ENCODE results near the gene VAMP8. TPM values are rescaled to one million over a fixed set of nuclear protein-coding genes. Genes with fewer than 3 reads are reported as not detected.
A peak's percentile ranks its signal among the peaks of the same experiment; 100 is the strongest.
"Not testable (repeated sequence)": the region's sequence is repeated elsewhere in the genome, so short reads cannot be mapped to it uniquely, and the experiment has no call there.

VAMP8 gene
- polyA plus RNA-seq, 2 of the 4 experiments (the other 2 are of a cell fraction), result 18.5 to 41.1 TPM

DNA sequence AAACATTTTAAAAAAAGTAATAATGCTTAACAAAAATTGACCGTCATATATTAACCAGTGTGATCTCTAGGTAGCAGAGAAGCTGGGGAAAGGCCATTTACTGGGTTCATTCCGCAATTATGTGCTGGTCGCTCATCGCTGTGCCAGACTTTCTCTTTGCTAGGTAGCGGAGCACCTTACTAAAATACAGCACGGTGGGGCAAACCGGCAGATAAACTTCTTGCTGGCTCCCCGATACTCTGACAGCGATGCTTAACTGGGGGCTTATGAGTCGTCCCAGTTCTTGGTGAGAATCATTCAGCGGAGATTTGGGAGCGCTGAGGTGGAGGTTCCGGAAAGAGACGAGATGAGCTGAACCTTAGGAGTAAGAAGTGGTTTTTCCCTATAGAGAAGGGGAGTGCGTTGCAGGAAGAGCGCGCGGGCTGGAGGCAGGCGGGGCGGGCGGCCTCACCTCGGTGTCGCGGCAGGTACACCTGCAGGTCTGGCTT, 33.9 kb downstream of the VAMP8 start:
- TF ChIP-seq PHF8 (IDR thresholded peaks at IDR 0.05; ENCODE audit: borderline replicate concordance, low read depth) (peak; percentile 9; the same call in 1 of the 2 replicates), SMC3 (IDR thresholded peaks at IDR 0.05) (no peak), KDM5A (IDR thresholded peaks at IDR 0.05) (peak; percentile 51; the same call in 1 of the 2 replicates)
- peak in 1 of 2 experiments; percentile 23; a peak in 3 of 6 replicates for ATAC-seq
- Histone ChIP-seq H3K27ac (peak overlapping the region; percentile 72 to 92), H3K4me3 (peak overlapping the region; percentile 61), H3K4me2 (peak overlapping the region; percentile 91), H3K9me3 (no peaks in the 10 kb centered on the region), H3K4me1 (peaks cover 12% of the 10 kb centered on the region; the same call in 2 of the 3 replicates)
- POLR2A ChIA-PET, result interaction anchor here (1.0 to 3.0 kb wide), 11 partner anchors 8 to 191 kb away, joined by 3 to 23 read pairs (median 6); partner anchors contain the start of genes MAT2A, RNF181 and TMEM150A
- 27% methylated on average over 24 of the region's 24 CpGs for WGBS (ENCODE audit: missing lambda C conversion rate)
- CTCF ChIA-PET, result interaction anchor here (0.6 to 3.8 kb wide), 3 partner anchors 26 to 190 kb away, joined by 3 to 13 read pairs (median 3); no protein-coding TSS in a partner anchor
- no peak for FAIRE-seq
- no peak for DNase-seq (ENCODE audit: low read depth in 1 of 2, low spot score in 1 of 2)

DNA sequence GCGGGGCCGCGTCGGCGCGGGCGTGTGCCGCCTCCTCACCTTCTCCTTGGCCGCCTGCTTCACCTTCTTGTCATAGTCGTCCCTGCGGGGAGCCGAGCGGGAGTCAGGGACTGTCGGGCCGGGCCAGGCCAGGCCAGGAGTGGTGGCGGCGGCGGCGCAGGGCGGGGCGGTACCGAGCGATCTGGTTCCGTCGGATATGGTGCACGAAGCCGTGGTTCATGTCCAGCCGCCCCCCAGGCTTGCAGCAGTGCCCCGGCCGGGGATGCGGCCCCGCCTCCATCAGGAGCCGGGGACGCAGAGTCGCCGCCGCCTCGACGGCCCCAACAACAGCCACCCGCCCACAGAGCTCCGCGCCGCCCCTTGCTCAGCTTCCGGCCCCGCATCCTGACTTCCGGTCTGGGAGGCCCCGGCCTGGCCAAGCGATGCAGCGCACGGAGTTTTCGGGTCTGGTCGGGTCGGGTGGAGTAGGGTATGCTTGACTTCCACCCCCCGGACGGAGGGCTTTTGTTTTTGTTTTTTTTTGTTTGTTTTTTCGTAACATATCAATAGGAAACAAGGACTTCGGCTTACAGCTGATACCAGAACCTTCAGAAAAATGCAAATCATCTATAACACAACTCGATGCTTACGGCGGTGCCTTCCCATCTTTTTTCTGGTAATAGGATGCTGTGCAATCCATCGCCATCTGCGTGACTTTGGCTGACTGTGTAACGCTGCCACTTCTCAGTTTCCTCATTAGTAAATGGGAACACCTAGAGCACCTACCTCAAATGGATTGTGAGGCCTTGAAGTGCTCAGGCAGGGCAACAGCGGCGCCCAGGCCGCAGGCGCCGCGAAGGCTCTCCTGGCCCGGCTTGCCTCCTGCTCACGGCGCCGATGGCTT, 34.6 kb downstream of the VAMP8 start, which contains the start of gene C2orf68:
Gene C2orf68 (minus strand): TSS at position 362 of the 883 bp plus-strand sequence. CDS start 82 bp downstream, at position 280.
- no peak for FAIRE-seq
- CTCF ChIA-PET, result interaction anchor here (0.6 to 3.8 kb wide), 3 partner anchors 25 to 191 kb away, joined by 3 to 13 read pairs (median 3); no protein-coding TSS in a partner anchor

DNA sequence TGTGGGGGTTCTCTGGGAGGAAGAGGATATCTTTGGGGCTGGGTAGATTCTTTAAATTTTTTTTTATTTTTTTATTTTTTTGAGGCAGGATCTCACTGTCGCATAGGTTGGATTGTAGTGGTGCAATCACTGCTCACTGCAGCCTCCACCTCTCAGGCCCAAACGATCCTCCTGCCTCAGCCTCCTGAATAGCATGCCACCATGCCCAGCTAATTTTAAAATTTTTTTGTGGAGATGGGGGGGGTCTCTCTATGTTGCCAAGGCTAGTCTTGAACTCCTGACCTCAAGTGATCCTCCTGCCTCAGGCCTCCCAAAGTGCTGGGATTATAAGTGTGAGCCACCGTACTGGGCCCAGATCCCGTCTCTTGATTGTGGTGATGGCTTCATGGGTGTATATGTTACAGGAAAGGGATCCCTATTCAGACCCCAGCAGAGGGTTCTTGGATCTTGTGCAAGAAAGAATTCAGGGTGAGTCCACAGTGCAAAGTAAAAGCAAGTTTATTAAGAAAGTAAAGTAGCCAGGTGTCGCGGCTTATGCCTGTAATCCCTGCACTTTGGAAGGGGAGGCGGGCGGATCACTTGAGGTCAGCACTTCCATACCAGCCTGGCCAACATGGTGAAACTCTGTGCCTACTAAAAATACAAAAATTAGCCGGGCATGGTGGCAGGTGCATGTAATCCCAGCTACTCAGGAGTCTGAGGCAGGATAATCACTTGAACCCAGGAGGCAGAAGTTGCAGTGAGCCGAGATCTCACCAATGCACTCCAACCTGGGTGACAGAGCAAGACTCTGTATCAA, 36.5 kb downstream of the VAMP8 start:
- DNase-seq (ENCODE audit: low read depth in 1 of 2, low spot score in 1 of 2) (no peak), FAIRE-seq (no peak)
- CTCF ChIA-PET, result interaction anchor here (0.7 to 15.7 kb wide), 5 partner anchors 8 to 193 kb away, joined by 3 to 229 read pairs (median 3); no protein-coding TSS in a partner anchor

More for the DNA sequence above, 34.6 kb downstream of the VAMP8 start, which contains the start of gene C2orf68:
- H3K4me2 ChIP-seq, result peak within 1 kb of the TSS; percentile 91
- no peaks in the 10 kb centered on the region for H3K9me3 ChIP-seq
- peak within 1 kb of the TSS; percentile 72 to 92 for H3K27ac ChIP-seq
- ATAC-seq, result peak; percentile 90 to 91
- POLR2A ChIA-PET, result interaction anchor here (1.0 to 3.0 kb wide), 10 partner anchors 9 to 192 kb away, joined by 3 to 23 read pairs (median 6); partner anchors contain the start of genes MAT2A, RNF181 and TMEM150A
- DNase-seq (ENCODE audit: low read depth in 1 of 2, low spot score in 1 of 2), result peak; percentile 94 to 95
- 0 out of 2 replicates have a peak, but pooled peaks have one; percentile 25 for TF ChIP-seq GATA3 (IDR thresholded peaks at IDR 0.05; ENCODE audit: borderline replicate concordance)
- TF ChIP-seq, protein P1, sequence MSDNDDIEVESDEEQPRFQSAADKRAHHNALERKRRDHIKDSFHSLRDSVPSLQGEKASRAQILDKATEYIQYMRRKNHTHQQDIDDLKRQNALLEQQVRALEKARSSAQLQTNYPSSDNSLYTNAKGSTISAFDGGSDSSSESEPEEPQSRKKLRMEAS (IDR thresholded peaks at IDR 0.05), result peak; percentile 94
- TF ChIP-seq JUN (IDR thresholded peaks at IDR 0.05), result peak; percentile 75 to 91; a peak in 4 of 5 replicates
- TF ChIP-seq, protein P2, sequence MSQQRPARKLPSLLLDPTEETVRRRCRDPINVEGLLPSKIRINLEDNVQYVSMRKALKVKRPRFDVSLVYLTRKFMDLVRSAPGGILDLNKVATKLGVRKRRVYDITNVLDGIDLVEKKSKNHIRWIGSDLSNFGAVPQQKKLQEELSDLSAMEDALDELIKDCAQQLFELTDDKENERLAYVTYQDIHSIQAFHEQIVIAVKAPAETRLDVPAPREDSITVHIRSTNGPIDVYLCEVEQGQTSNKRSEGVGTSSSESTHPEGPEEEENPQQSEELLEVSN (IDR thresholded peaks at IDR 0.05; ENCODE audit: borderline replicate concordance, low read depth), result peak; percentile 95
- TF ChIP-seq, protein P3, sequence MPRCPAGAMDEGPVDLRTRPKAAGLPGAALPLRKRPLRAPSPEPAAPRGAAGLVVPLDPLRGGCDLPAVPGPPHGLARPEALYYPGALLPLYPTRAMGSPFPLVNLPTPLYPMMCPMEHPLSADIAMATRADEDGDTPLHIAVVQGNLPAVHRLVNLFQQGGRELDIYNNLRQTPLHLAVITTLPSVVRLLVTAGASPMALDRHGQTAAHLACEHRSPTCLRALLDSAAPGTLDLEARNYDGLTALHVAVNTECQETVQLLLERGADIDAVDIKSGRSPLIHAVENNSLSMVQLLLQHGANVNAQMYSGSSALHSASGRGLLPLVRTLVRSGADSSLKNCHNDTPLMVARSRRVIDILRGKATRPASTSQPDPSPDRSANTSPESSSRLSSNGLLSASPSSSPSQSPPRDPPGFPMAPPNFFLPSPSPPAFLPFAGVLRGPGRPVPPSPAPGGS (IDR thresholded peaks at IDR 0.05), result peak; percentile 49; the same call in 1 of the 3 replicates
- TF ChIP-seq EP300 (IDR thresholded peaks at IDR 0.05), result peak in 1 of 2 experiments; percentile 19; a peak in 1 of 5 replicates
- no peak for TF ChIP-seq TP53 (CRISPR knock-in tag; IDR thresholded peaks at IDR 0.05)
- peak; percentile 28 for TF ChIP-seq PHF8 (IDR thresholded peaks at IDR 0.05; ENCODE audit: borderline replicate concordance, low read depth)
- TF ChIP-seq RARB (CRISPR knock-in tag; IDR thresholded peaks at IDR 0.05), result no peak
- TF ChIP-seq ZC3H11A (IDR thresholded peaks at IDR 0.05), result 0 out of 2 replicates have a peak, but pooled peaks have one; percentile 9
- TF ChIP-seq POLR2A (IDR thresholded peaks at IDR 0.05; ENCODE audit: low read length), result peak; percentile 79
- H3K4me1 ChIP-seq, result peaks cover 14% of the 10 kb centered on the region; the same call in 2 of the 3 replicates
- 17% methylated on average over 47 of the region's 73 CpGs for WGBS (ENCODE audit: missing lambda C conversion rate)
- H3K4me3 ChIP-seq, result peak within 1 kb of the TSS; percentile 61

DNA sequence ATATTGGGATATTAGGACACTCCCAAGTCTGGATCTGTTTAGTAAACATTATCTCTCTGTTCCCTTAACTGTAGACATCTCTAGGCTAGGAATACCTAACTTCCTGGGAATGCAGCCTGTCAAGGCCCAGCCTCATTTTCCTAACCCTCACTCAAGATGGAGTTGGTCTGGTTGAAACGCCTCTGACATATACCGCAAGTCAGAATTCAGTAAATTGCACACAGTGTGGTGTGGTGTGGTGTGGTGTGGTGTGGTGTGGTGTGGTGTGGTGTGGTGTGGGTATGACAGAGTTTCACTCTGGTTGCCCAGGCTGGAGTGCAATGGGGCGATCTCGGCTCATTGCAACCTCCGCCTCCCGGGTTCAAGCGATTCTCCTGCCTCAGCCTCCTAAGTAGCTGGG, 37.4 kb downstream of the VAMP8 start:
- POLR2A ChIA-PET; H3K4me2 ChIP-seq; DNase-seq (ENCODE audit: low read depth in 1 of 2, low spot score in 1 of 2); ATAC-seq; H3K4me3 ChIP-seq; H3K9me3 ChIP-seq; FAIRE-seq; H3K27ac ChIP-seq: not testable (repeated sequence)
- CTCF ChIA-PET, result interaction anchor here (1.0 to 15.7 kb wide), 5 partner anchors 10 to 194 kb away, joined by 3 to 229 read pairs (median 3); no protein-coding TSS in a partner anchor
- H3K4me1 ChIP-seq, result peaks cover 25% of the 10 kb centered on the region
- WGBS (ENCODE audit: missing lambda C conversion rate), result 93% methylated on average over 7 of the region's 7 CpGs

More for the DNA sequence above, 36.5 kb downstream of the VAMP8 start:
- Histone ChIP-seq H3K9me3 (no peaks in the 10 kb centered on the region), H3K27ac (no peak overlapping the region), H3K4me2 (no peak overlapping the region), H3K4me3 (no peak overlapping the region), H3K4me1 (peaks cover 25% of the 10 kb centered on the region)
- whole genome bisulfite sequencing (ENCODE audit: missing lambda C conversion rate), result 86% methylated on average over 10 of the region's 10 CpGs
- TF ChIP-seq FOSL2 (IDR thresholded peaks at IDR 0.05), result no peak
- TF ChIP-seq FOSL2 (CRISPR knock-in tag; IDR thresholded peaks at IDR 0.05), result no peak
- TF ChIP-seq FOXS1 (CRISPR knock-in tag; IDR thresholded peaks at IDR 0.05), result no peak
- TF ChIP-seq CEBPB (IDR thresholded peaks at IDR 0.05), result no peak
- POLR2A ChIA-PET, result interaction anchor here (3.0 kb wide), 1 partner anchor 11 kb away, joined by 20 read pairs; the partner anchor contains the start of gene TMEM150A
- ATAC-seq, result no peak

Data from A549 (cell line).